KBM-7 (cell line): Measurements from ENCODE around the gene SPDYE16.
"Not testable (repeated sequence)": the region's sequence is repeated elsewhere in the genome, so short reads cannot be mapped to it uniquely, and the experiment has no call there.

Experiments used
- DNase-seq: peaks from one replicate; pipeline ENCODE4 v3.0.0-alpha.2; 2015
- in situ Hi-C: fragments of 300-500 bp; cut with MboI; formaldehyde crosslinking; loops from 2 replicates; pipeline ENCODE4 v1.14.3; 2020; ENCODE audit warnings: low sequenced_read_pairs, low pct_unique_long_range_greater_than_20kb, mixed read lengths

SPDYE16 gene

GRCh38 chr7:76482660-76483059, 60.4 kb downstream of the SPDYE16 start:
- in situ Hi-C loops, DNase-seq: not testable (repeated sequence)
